ENCODE data around the gene FAM227B. TPM values are rescaled to one million over a fixed set of nuclear protein-coding genes. Genes with fewer than 3 reads are reported as not detected.

The FAM227B gene
- total RNA-seq, 1 donor from 2014 or later = 8.0 TPM

DNA sequence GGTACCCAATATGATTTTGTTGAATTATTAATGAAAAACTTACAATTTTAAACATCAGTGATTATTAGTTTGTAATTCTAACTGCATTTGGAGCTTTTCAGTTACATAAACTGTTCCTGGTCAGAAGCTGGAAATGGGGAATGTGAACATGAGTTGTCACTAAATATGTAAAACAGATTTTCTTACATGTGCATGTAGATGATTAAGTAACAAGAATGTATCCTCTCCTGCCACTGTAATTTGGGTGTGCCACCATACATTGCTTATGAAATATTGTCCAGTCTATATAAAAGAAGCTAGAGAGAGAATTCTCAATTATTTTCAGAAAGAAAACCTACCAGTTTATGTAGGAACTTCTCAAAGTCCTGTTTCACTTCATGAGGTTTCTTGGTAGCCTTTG lies 289.2 kb downstream of the FAM227B start:
- H3K36me3 Mint-ChIP-seq = peaks cover 11% of the 10 kb centered on the region
- H3K4me3 Mint-ChIP-seq = no peak overlapping the region
- no peaks in the 10 kb centered on the region for H3K4me1 Mint-ChIP-seq

GRCh38 chr15:49330166-49330565 lies 290.5 kb downstream of the FAM227B start:
- H3K27me3 Mint-ChIP-seq (ENCODE audit: low read depth) = no peaks in the 10 kb centered on the region
- DNase-seq (ENCODE audit: low spot score in 2 of 2, unreplicated experiment in 2 of 2) = no peak
- TF ChIP-seq, protein P1, sequence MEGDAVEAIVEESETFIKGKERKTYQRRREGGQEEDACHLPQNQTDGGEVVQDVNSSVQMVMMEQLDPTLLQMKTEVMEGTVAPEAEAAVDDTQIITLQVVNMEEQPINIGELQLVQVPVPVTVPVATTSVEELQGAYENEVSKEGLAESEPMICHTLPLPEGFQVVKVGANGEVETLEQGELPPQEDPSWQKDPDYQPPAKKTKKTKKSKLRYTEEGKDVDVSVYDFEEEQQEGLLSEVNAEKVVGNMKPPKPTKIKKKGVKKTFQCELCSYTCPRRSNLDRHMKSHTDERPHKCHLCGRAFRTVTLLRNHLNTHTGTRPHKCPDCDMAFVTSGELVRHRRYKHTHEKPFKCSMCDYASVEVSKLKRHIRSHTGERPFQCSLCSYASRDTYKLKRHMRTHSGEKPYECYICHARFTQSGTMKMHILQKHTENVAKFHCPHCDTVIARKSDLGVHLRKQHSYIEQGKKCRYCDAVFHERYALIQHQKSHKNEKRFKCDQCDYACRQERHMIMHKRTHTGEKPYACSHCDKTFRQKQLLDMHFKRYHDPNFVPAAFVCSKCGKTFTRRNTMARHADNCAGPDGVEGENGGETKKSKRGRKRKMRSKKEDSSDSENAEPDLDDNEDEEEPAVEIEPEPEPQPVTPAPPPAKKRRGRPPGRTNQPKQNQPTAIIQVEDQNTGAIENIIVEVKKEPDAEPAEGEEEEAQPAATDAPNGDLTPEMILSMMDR (IDR thresholded peaks at IDR 0.05; ENCODE audit: unreplicated experiment) = no peak
- H3K4me3 Mint-ChIP-seq = no peak overlapping the region
- H3K4me1 Mint-ChIP-seq = no peaks in the 10 kb centered on the region
- no peak overlapping the region for H3K27ac Mint-ChIP-seq
- no peaks in the 10 kb centered on the region for H3K9me3 Mint-ChIP-seq
- H3K36me3 Mint-ChIP-seq = peaks cover 11% of the 10 kb centered on the region

More for the DNA sequence above, 289.2 kb downstream of the FAM227B start:
- Mint-ChIP-seq H3K27ac (no peak overlapping the region), H3K9me3 (no peaks in the 10 kb centered on the region), H3K27me3 (ENCODE audit: low read depth) (no peaks in the 10 kb centered on the region)
- no peak for DNase-seq (ENCODE audit: low spot score in 2 of 2, unreplicated experiment in 2 of 2)
- TF ChIP-seq, protein P1 (IDR thresholded peaks at IDR 0.05; ENCODE audit: unreplicated experiment) = no peak

DNA sequence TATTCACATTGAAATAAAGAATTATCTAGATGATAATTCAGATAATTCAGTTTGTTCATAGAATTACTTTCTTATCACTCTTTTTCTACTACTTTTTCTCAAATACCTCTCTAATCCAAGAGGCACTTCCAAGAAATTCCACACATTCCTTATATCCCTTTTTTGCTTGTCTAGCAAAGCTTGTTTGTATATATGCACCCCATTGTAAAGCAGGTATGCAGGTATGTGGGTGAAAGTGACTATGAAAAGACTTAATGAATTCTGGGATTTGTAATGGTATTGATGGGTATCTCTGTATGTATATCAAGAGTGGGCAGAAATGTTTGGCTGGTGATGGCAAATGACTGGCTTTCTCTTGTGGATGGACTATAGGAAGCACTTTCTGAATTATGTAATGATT lies 291.7 kb downstream of the FAM227B start:
- H3K9me3 Mint-ChIP-seq = no peaks in the 10 kb centered on the region
- no peak overlapping the region for H3K27ac Mint-ChIP-seq

DNA sequence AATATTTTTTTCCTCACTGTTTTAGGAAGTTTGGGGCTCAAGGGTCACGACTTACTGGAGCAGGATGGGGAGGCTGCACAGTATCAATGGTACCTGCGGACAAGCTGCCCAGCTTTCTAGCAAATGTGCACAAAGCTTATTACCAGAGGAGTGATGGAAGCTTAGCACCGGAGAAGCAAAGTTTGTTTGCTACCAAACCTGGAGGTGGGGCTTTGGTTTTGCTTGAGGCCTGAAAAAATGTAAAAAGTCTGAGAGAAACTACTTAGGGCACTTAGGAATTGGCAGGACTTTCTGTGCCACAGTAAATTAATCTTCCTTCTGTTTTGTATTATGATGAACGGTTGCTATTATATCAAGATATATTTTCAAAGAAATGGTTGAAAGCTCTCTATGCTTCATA lies 292.7 kb downstream of the FAM227B start:
- H3K4me3 Mint-ChIP-seq = no peak overlapping the region
- TF ChIP-seq, protein P1 (IDR thresholded peaks at IDR 0.05; ENCODE audit: unreplicated experiment) = no peak
- peaks cover 11% of the 10 kb centered on the region for H3K36me3 Mint-ChIP-seq
- H3K27me3 Mint-ChIP-seq (ENCODE audit: low read depth) = no peaks in the 10 kb centered on the region
- no peak overlapping the region for H3K27ac Mint-ChIP-seq
- no peaks in the 10 kb centered on the region for H3K9me3 Mint-ChIP-seq
- DNase-seq (ENCODE audit: low spot score in 2 of 2, unreplicated experiment in 2 of 2) = no peak
- peaks cover 6% of the 10 kb centered on the region for H3K4me1 Mint-ChIP-seq

More for the DNA sequence above, 291.7 kb downstream of the FAM227B start:
- TF ChIP-seq, protein P1 (IDR thresholded peaks at IDR 0.05; ENCODE audit: unreplicated experiment) = no peak
- peaks cover 11% of the 10 kb centered on the region for H3K36me3 Mint-ChIP-seq
- no peaks in the 10 kb centered on the region for H3K4me1 Mint-ChIP-seq
- H3K4me3 Mint-ChIP-seq = no peak overlapping the region
- no peak for DNase-seq (ENCODE audit: low spot score in 2 of 2, unreplicated experiment in 2 of 2)
- no peaks in the 10 kb centered on the region for H3K27me3 Mint-ChIP-seq (ENCODE audit: low read depth)

- H3K27me3 Mint-ChIP-seq (ENCODE audit: low read depth) = no peaks in the 10 kb centered on the region
These were observed 297.4 kb downstream of the FAM227B start for GRCh38 chr15:49323207-49323606.

More at GRCh38 chr15:49323207-49323606, 297.4 kb downstream of the FAM227B start:
- Mint-ChIP-seq H3K4me1 (peaks cover 8% of the 10 kb centered on the region), H3K36me3 (peaks cover 27% of the 10 kb centered on the region), H3K4me3 (no peak overlapping the region), H3K27ac (peak overlapping the region; percentile 8), H3K9me3 (no peaks in the 10 kb centered on the region)
- DNase-seq (ENCODE audit: low spot score in 2 of 2, unreplicated experiment in 2 of 2) = no peak
- TF ChIP-seq, protein P1 (IDR thresholded peaks at IDR 0.05; ENCODE audit: unreplicated experiment) = no peak
